Measurements from ENCODE around the gene MGA. TPM values are rescaled to one million over a fixed set of nuclear protein-coding genes. Genes with fewer than 3 reads are reported as not detected.

Gene MGA
- polyA plus RNA-seq, 6 donors from 2014 or later: 2.2 to 30.3 (median 16.9) TPM

GRCh38 chr15:41782371-41783282 lies 122.4 kb downstream of the MGA start:
- Mint-ChIP-seq H3K9me3 (no peaks in the 10 kb centered on the region), H3K36me3 (no peaks in the 10 kb centered on the region), H3K4me1 (peaks cover 27 to 60% (median 54%) of the 10 kb centered on the region in 3 donors), H3K27ac (peak overlapping the region in 5 of 6 donors; percentile 16 to 96 (median 86)), H3K4me3 (peak overlapping the region; percentile 29 to 81 (median 62)), H3K27me3 (no peaks in the 10 kb centered on the region)
- peak; percentile 95 to 99 for ATAC-seq (ENCODE audit: low read depth in 2 of 2)
- DNase-seq: peak; percentile 52

GRCh38 chr15:41783296-41783695 lies 123.1 kb downstream of the MGA start:
- Mint-ChIP-seq H3K36me3 (no peaks in the 10 kb centered on the region), H3K27ac (peak overlapping the region in 5 of 6 donors; percentile 11 to 96 (median 86)), H3K9me3 (no peaks in the 10 kb centered on the region), H3K27me3 (no peaks in the 10 kb centered on the region), H3K4me3 (peak overlapping the region in 7 of 8 donors; percentile 29 to 78 (median 62)), H3K4me1 (peaks cover 24 to 57% (median 49%) of the 10 kb centered on the region in 3 donors)
- no peak for DNase-seq
- ATAC-seq (ENCODE audit: low read depth in 2 of 2): no peak

- ATAC-seq (ENCODE audit: low read depth in 2 of 2): peak; percentile 35 to 52
- peak overlapping the region in 2 of 6 donors; percentile 2 to 5 for H3K27ac Mint-ChIP-seq
Measured at GRCh38 chr15:41788262-41788661, 128.1 kb downstream of the MGA start.

GRCh38 chr15:41789236-41789635 lies 129.0 kb downstream of the MGA start:
- no peaks in the 10 kb centered on the region for H3K27me3 Mint-ChIP-seq
- no peak overlapping the region for H3K4me3 Mint-ChIP-seq
- DNase-seq (no peak), ATAC-seq (ENCODE audit: low read depth in 2 of 2) (no peak)
- peaks cover 44 to 50% (median 46%) of the 10 kb centered on the region in 3 donors for H3K4me1 Mint-ChIP-seq
- H3K9me3 Mint-ChIP-seq: no peaks in the 10 kb centered on the region
- no peaks in the 10 kb centered on the region for H3K36me3 Mint-ChIP-seq
- H3K27ac Mint-ChIP-seq: peak overlapping the region in 2 of 6 donors; percentile 48 to 69

More at GRCh38 chr15:41788262-41788661, 128.1 kb downstream of the MGA start:
- peaks cover 44 to 52% (median 49%) of the 10 kb centered on the region in 3 donors for H3K4me1 Mint-ChIP-seq
- H3K36me3 Mint-ChIP-seq: no peaks in the 10 kb centered on the region
- H3K27me3 Mint-ChIP-seq: no peaks in the 10 kb centered on the region
- DNase-seq: no peak
- H3K4me3 Mint-ChIP-seq: peak overlapping the region in 2 of 8 donors; percentile 42 to 55
- H3K9me3 Mint-ChIP-seq: no peaks in the 10 kb centered on the region

- no peaks in the 10 kb centered on the region for H3K27me3 Mint-ChIP-seq
- H3K9me3 Mint-ChIP-seq: no peaks in the 10 kb centered on the region
- ATAC-seq (ENCODE audit: low read depth in 2 of 2): no peak
- H3K4me1 Mint-ChIP-seq: peaks cover 46 to 52% (median 49%) of the 10 kb centered on the region in 3 donors
- DNase-seq: no peak
- H3K27ac Mint-ChIP-seq: peak overlapping the region in 2 of 6 donors; percentile 48 to 69
- no peak overlapping the region for H3K4me3 Mint-ChIP-seq
- H3K36me3 Mint-ChIP-seq: no peaks in the 10 kb centered on the region
Measured at GRCh38 chr15:41789662-41790061, 129.5 kb downstream of the MGA start.

GRCh38 chr15:41790169-41790568 lies 130.0 kb downstream of the MGA start:
- ATAC-seq (ENCODE audit: low read depth in 2 of 2): no peak
- H3K4me3 Mint-ChIP-seq: no peak overlapping the region
- no peaks in the 10 kb centered on the region for H3K36me3 Mint-ChIP-seq
- peaks cover 0 to under 1% (median 0%) of the 10 kb centered on the region in 7 donors for H3K9me3 Mint-ChIP-seq
- peaks cover 51 to 57% (median 52%) of the 10 kb centered on the region in 3 donors for H3K4me1 Mint-ChIP-seq
- H3K27ac Mint-ChIP-seq: no peak overlapping the region
- no peak for DNase-seq
- no peaks in the 10 kb centered on the region for H3K27me3 Mint-ChIP-seq

GRCh38 chr15:41790756-41791546 lies 130.7 kb downstream of the MGA start:
- H3K4me3 Mint-ChIP-seq: peak overlapping the region in 2 of 8 donors; percentile 29 to 65
- H3K27me3 Mint-ChIP-seq: no peaks in the 10 kb centered on the region
- H3K9me3 Mint-ChIP-seq: peaks cover 0 to 2% (median 0%) of the 10 kb centered on the region in 7 donors
- peaks cover 58 to 64% (median 59%) of the 10 kb centered on the region in 3 donors for H3K4me1 Mint-ChIP-seq
- H3K27ac Mint-ChIP-seq: peak overlapping the region in 3 of 6 donors; percentile 13 to 79 (median 71)
- ATAC-seq (ENCODE audit: low read depth in 2 of 2): peak in 1 of 2 donors; percentile 25
- no peak for DNase-seq
- H3K36me3 Mint-ChIP-seq: no peaks in the 10 kb centered on the region

- ATAC-seq (ENCODE audit: low read depth in 2 of 2) (no peak), DNase-seq (no peak)
- Mint-ChIP-seq H3K4me3 (peak overlapping the region in 1 of 8 donors; percentile 65), H3K27me3 (no peaks in the 10 kb centered on the region), H3K4me1 (peaks cover 60 to 67% (median 65%) of the 10 kb centered on the region in 3 donors), H3K27ac (peak overlapping the region in 4 of 6 donors; percentile 15 to 71 (median 30)), H3K36me3 (no peaks in the 10 kb centered on the region), H3K9me3 (peaks cover 0 to 2% (median 0%) of the 10 kb centered on the region in 7 donors)
Measured at GRCh38 chr15:41791547-41791937, 131.3 kb downstream of the MGA start.

- ATAC-seq (ENCODE audit: low read depth in 2 of 2) (no peak), DNase-seq (no peak)
- H3K9me3 Mint-ChIP-seq: peaks cover 0 to 2% (median 0%) of the 10 kb centered on the region in 7 donors
- peak overlapping the region in 1 of 8 donors; percentile 3 for H3K4me3 Mint-ChIP-seq
- H3K27me3 Mint-ChIP-seq: no peaks in the 10 kb centered on the region
- H3K27ac Mint-ChIP-seq: peak overlapping the region in 3 of 6 donors; percentile 21 to 71 (median 38)
- H3K36me3 Mint-ChIP-seq: no peaks in the 10 kb centered on the region
- H3K4me1 Mint-ChIP-seq: peaks cover 60 to 70% (median 63%) of the 10 kb centered on the region in 3 donors
Measured at GRCh38 chr15:41792000-41792637, 131.9 kb downstream of the MGA start.

GRCh38 chr15:41794081-41794480 lies 133.9 kb downstream of the MGA start:
- Mint-ChIP-seq H3K4me1 (peaks cover 50 to 66% (median 55%) of the 10 kb centered on the region in 3 donors), H3K27ac (no peak overlapping the region), H3K4me3 (no peak overlapping the region)

GRCh38 chr15:41795996-41796856 lies 136.0 kb downstream of the MGA start:
- Mint-ChIP-seq H3K9me3 (peaks cover 0 to 2% (median 0%) of the 10 kb centered on the region in 7 donors), H3K4me1 (peaks cover 29 to 50% (median 37%) of the 10 kb centered on the region in 3 donors), H3K27me3 (no peaks in the 10 kb centered on the region), H3K27ac (peak overlapping the region; percentile 5 to 93 (median 44)), H3K4me3 (peak overlapping the region in 1 of 8 donors; percentile 12), H3K36me3 (peaks cover 11 to 14% of the 10 kb centered on the region in 2 donors)
- ATAC-seq (ENCODE audit: low read depth in 2 of 2): no peak
- no peak for DNase-seq

More at GRCh38 chr15:41794081-41794480, 133.9 kb downstream of the MGA start:
- ATAC-seq (ENCODE audit: low read depth in 2 of 2) (no peak), DNase-seq (no peak)
- Mint-ChIP-seq H3K36me3 (peaks cover 0 to 1% of the 10 kb centered on the region in 2 donors), H3K9me3 (peaks cover 0 to 2% (median 0%) of the 10 kb centered on the region in 7 donors), H3K27me3 (no peaks in the 10 kb centered on the region)

Data from naive B cell (primary cell).